CD14-positive monocyte (primary cell): ENCODE results near the gene DYNC1I1. TPM values are rescaled to one million over a fixed set of nuclear protein-coding genes. Genes with fewer than 3 reads are reported as not detected.
A peak's percentile ranks its signal among the peaks of the same experiment; 100 is the strongest.

Experiments used
- DNase-seq, 3 donors: peaks; one replicate each; pipeline ENCODE4 v3.0.0-alpha.2; 2011 to 2022
- H2AFZ ChIP-seq: 2 replicates; pipeline ENCODE4 v1.6.0; 2012; ENCODE audit warnings: mild to moderate bottlenecking, low read depth, low read length, inconsistent platforms; ENCODE audit not compliant: insufficient read depth, poor library complexity, severe bottlenecking
- H3K27ac ChIP-seq, 2 donors: 1 replicate in 1 of 2; 2 replicates in 1 of 2; pipeline ENCODE4 v1.5.1; 2012 to 2013; ENCODE audit warnings: low read length in 2 of 2, control low read depth in 1 of 2, inconsistent platforms in 1 of 2, low read depth in 1 of 2, mild to moderate bottlenecking in 1 of 2
- H3K27me3 ChIP-seq, 2 donors: one replicate each; pipeline versions ENCODE4 v1.6.0 to v1.6.1; 2011 to 2013; ENCODE audit warnings: low read length in 2 of 2; ENCODE audit not compliant: control insufficient read depth in 2 of 2, insufficient read depth in 2 of 2
- H3K36me3 ChIP-seq, 2 donors: replicated peaks in 1 of 2; 1 replicate in 1 of 2; 2 replicates in 1 of 2; pipeline versions ENCODE4 v1.5.1 to v1.6.1; 2012 to 2013; ENCODE audit warnings: low read length in 2 of 2, control low read depth in 1 of 2, inconsistent platforms in 1 of 2, mild to moderate bottlenecking in 1 of 2; ENCODE audit not compliant: insufficient read depth in 2 of 2, control insufficient read depth in 1 of 2
- H3K4me1 ChIP-seq, 2 donors: 1 replicate in 1 of 2; 2 replicates in 1 of 2; pipeline versions ENCODE4 v1.5.1 to v1.6.1; 2012 to 2013; ENCODE audit warnings: low read length in 2 of 2, control low read depth in 1 of 2, inconsistent platforms in 1 of 2, mild to moderate bottlenecking in 1 of 2, moderate library complexity in 1 of 2; ENCODE audit not compliant: insufficient read depth in 2 of 2, control insufficient read depth in 1 of 2
- H3K4me2 ChIP-seq: replicated peaks from 2 replicates; pipeline ENCODE3; 2012; ENCODE audit warnings: low read length, moderate library complexity, mild to moderate bottlenecking; ENCODE audit not compliant: poor library complexity, severe bottlenecking; ENCODE audit errors: extremely low read depth
- H3K4me3 ChIP-seq, 3 experiments: fragments of 200-600 bp in 1 of 3; sonication (generic) in 1 of 3; replicated peaks in 1 of 3; 1 replicate in 2 of 3; 2 replicates in 1 of 3; pipeline ENCODE4 v1.5.1; 2011 to 2013; ENCODE audit warnings: low read length in 3 of 3, mild to moderate bottlenecking in 3 of 3, control low read depth in 2 of 3, low read depth in 2 of 3, inconsistent platforms in 1 of 3, moderate library complexity in 1 of 3
- H3K79me2 ChIP-seq: 2 replicates; pipeline ENCODE4 v1.6.0; 2012; ENCODE audit warnings: mild to moderate bottlenecking, control low read depth, inconsistent platforms, low read length, moderate library complexity; ENCODE audit not compliant: insufficient read depth
- H3K9ac ChIP-seq: 2 replicates; pipeline ENCODE4 v1.6.0; 2017; ENCODE audit warnings: low read length, mild to moderate bottlenecking; ENCODE audit not compliant: insufficient read depth, poor library complexity, severe bottlenecking
- H3K9me3 ChIP-seq, 2 donors: replicated peaks in 1 of 2; 1 replicate in 1 of 2; 2 replicates in 1 of 2; pipeline versions ENCODE4 v1.5.1 to v1.6.1; 2012 to 2013; ENCODE audit warnings: low read length in 2 of 2, control low read depth in 1 of 2; ENCODE audit not compliant: control insufficient read depth in 1 of 2, insufficient read depth in 1 of 2
- H4K20me1 ChIP-seq: 2 replicates; pipeline ENCODE4 v1.6.0; 2012; ENCODE audit warnings: mild to moderate bottlenecking, low read length, control low read depth, moderate library complexity; ENCODE audit not compliant: insufficient read depth
- H3K27ac Mint-ChIP-seq, 7 donors: one replicate each; pipeline ENCODE4 v1.8.0; 2020; ENCODE audit warnings: mild to moderate bottlenecking in 7 of 7, mixed read lengths in 7 of 7, moderate library complexity in 6 of 7, inconsistent platforms in 2 of 7
- H3K27me3 Mint-ChIP-seq, 3 donors: one replicate each; pipeline ENCODE4 v1.8.0; 2021 to 2022; ENCODE audit warnings: low read depth in 3 of 3, mild to moderate bottlenecking in 3 of 3, mixed read lengths in 3 of 3, moderate library complexity in 3 of 3, inconsistent platforms in 1 of 3
- H3K36me3 Mint-ChIP-seq, 2 donors: one replicate each; pipeline ENCODE4 v1.8.0; 2020; ENCODE audit warnings: mixed read lengths in 2 of 2, inconsistent platforms in 1 of 2, mild to moderate bottlenecking in 1 of 2
- H3K4me1 Mint-ChIP-seq: one replicate; pipeline ENCODE4 v1.8.0; 2020; ENCODE audit warnings: mild to moderate bottlenecking, mixed read lengths
- H3K4me3 Mint-ChIP-seq, 2 donors: one replicate each; pipeline ENCODE4 v1.8.0; 2020; ENCODE audit warnings: mild to moderate bottlenecking in 2 of 2, mixed read lengths in 2 of 2, moderate library complexity in 1 of 2
- H3K9me3 Mint-ChIP-seq, 7 donors: one replicate each; pipeline ENCODE4 v1.8.0; 2020 to 2022; ENCODE audit warnings: mixed read lengths in 7 of 7, mild to moderate bottlenecking in 6 of 7, moderate library complexity in 6 of 7, inconsistent platforms in 2 of 7
- WGBS: methylation state at CpG from one replicate; pipeline ENCODE4 v1.1.5; 2013; ENCODE audit warnings: missing lambda C conversion rate; ENCODE audit not compliant: insufficient coverage; 5-methylcytosine and 5-hydroxymethylcytosine counted together
- intact Hi-C, 2 donors: fragments of 100-400 bp; cut with micrococcal nuclease; formaldehyde crosslinking; loops; one replicate each; pipeline versions ENCODE4 v1.15.0 to v1.15.1; 2023
- polyA plus RNA-seq, 3 donors: library from polyadenylated mRNA; depleted of rRNA in 1 of 3; unstranded in 2 of 3; stranded (reverse) in 1 of 3; fragments of 300-500 nt in 2 of 3; fragments of >200 nt in 1 of 3; fragmentation: Illumina TruSeq in 2 of 3; gene quantifications; 1 replicate in 2 of 3; 2 replicates in 1 of 3; pipeline ENCODE4 v1.2.3, GENCODE V29; 2012 to 2021
- TF ChIP-seq, protein P1 (sequence below): fragments of 200-600 bp; IDR thresholded peaks from one replicate; pipeline ENCODE4 v1.8.0; 2022; ENCODE audit warnings: antibody characterized with exemption, mild to moderate bottlenecking

The DYNC1I1 gene
- polyA plus RNA-seq, 3 donors: not detected

DNA sequence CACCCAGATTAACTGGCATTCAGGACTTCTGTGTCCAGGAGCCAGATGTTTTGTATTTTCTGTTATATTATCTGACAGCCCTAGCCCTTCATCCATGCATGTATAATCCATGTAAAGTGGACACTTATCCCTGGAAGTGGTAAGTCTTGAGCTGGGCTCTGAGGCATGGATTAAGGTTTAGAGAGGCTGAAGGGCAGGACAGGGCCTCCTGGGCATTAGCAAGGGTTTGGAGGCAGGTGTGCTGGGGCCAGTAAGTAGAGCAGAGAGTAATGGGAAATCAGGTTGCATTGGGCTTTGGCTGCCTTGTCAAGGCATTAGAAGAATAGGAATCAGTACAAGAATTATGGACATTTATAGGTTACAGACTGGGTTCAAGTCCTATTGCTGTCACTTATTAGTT is 138.0 kb downstream of the DYNC1I1 start:
- H3K36me3 Mint-ChIP-seq: no peaks in the 10 kb centered on the region
- Histone ChIP-seq H3K4me3 (no peak overlapping the region), H3K4me1 (no peaks in the 10 kb centered on the region), H4K20me1 (no peaks in the 10 kb centered on the region), H3K27me3 (peaks cover 4 to 12% of the 10 kb centered on the region in 2 donors), H3K9me3 (no peaks in the 10 kb centered on the region), H3K36me3 (no peaks in the 10 kb centered on the region), H3K4me2 (no peak overlapping the region), H3K79me2 (no peaks in the 10 kb centered on the region), H3K9ac (no peak overlapping the region), H2AFZ (no peak overlapping the region), H3K27ac (no peak overlapping the region)
- intact Hi-C loops: loop anchor here in 1 of 2 donors (10.0 kb wide), 1 partner anchor 1154 kb away; no protein-coding TSS in a partner anchor
- H3K4me3 Mint-ChIP-seq: peak overlapping the region in 1 of 2 donors; percentile 43
- H3K27me3 Mint-ChIP-seq: peaks cover 9 to 24% (median 16%) of the 10 kb centered on the region in 3 donors
- TF ChIP-seq, protein P1, sequence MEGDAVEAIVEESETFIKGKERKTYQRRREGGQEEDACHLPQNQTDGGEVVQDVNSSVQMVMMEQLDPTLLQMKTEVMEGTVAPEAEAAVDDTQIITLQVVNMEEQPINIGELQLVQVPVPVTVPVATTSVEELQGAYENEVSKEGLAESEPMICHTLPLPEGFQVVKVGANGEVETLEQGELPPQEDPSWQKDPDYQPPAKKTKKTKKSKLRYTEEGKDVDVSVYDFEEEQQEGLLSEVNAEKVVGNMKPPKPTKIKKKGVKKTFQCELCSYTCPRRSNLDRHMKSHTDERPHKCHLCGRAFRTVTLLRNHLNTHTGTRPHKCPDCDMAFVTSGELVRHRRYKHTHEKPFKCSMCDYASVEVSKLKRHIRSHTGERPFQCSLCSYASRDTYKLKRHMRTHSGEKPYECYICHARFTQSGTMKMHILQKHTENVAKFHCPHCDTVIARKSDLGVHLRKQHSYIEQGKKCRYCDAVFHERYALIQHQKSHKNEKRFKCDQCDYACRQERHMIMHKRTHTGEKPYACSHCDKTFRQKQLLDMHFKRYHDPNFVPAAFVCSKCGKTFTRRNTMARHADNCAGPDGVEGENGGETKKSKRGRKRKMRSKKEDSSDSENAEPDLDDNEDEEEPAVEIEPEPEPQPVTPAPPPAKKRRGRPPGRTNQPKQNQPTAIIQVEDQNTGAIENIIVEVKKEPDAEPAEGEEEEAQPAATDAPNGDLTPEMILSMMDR: no peak
- H3K4me1 Mint-ChIP-seq: peaks cover 5% of the 10 kb centered on the region
- H3K27ac Mint-ChIP-seq: no peak overlapping the region
- no peak for DNase-seq
- no peaks in the 10 kb centered on the region for H3K9me3 Mint-ChIP-seq

DNA sequence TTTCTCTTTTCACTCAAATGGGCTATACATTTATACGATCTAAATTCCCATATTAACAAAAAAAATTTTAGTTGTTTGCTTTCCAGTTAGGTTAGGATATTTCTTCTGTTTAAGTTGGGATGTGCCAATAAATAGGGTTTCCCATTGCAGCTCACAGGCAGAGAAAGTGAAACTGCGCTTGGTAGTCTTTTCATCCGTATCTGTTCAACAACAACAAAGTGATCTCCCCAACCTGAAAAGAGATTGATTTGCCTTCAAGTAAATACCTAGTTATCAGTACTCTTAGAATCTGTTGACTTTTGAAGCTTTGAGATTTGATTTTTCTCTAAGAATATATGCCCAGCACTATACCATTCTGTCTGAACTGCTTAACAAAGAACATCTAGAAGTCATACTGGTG is 143.4 kb downstream of the DYNC1I1 start:
- Mint-ChIP-seq H3K9me3 (no peaks in the 10 kb centered on the region), H3K4me3 (peak overlapping the region in 1 of 2 donors; percentile 62), H3K27ac (no peak overlapping the region), H3K27me3 (peaks cover 9 to 19% (median 14%) of the 10 kb centered on the region in 3 donors), H3K36me3 (no peaks in the 10 kb centered on the region), H3K4me1 (peaks cover 3% of the 10 kb centered on the region)
- H3K4me1 ChIP-seq: no peaks in the 10 kb centered on the region
- no peak for DNase-seq
- H3K36me3 ChIP-seq: no peaks in the 10 kb centered on the region
- WGBS: no CpG with 5 or more reads among the region's 3 CpGs
- no peak overlapping the region for H3K4me3 ChIP-seq
- H3K27ac ChIP-seq: no peak overlapping the region
- H3K9me3 ChIP-seq: no peaks in the 10 kb centered on the region
- no peak overlapping the region for H2AFZ ChIP-seq
- TF ChIP-seq, protein P1: no peak
- H3K79me2 ChIP-seq: no peaks in the 10 kb centered on the region
- intact Hi-C loops: loop anchor here (2.0 to 10.0 kb wide), 4 partner anchors 1111 to 1152 kb away; no protein-coding TSS in a partner anchor
- H3K27me3 ChIP-seq: peaks cover 9 to 13% of the 10 kb centered on the region in 2 donors
- no peak overlapping the region for H3K4me2 ChIP-seq
- H4K20me1 ChIP-seq: no peaks in the 10 kb centered on the region
- no peak overlapping the region for H3K9ac ChIP-seq
